ENCODE data around the gene AATF. TPM values are rescaled to one million over a fixed set of nuclear protein-coding genes. Genes with fewer than 3 reads are reported as not detected.

AATF gene
- total RNA-seq, 1 experiment from 2014 or later: 186 TPM

DNA sequence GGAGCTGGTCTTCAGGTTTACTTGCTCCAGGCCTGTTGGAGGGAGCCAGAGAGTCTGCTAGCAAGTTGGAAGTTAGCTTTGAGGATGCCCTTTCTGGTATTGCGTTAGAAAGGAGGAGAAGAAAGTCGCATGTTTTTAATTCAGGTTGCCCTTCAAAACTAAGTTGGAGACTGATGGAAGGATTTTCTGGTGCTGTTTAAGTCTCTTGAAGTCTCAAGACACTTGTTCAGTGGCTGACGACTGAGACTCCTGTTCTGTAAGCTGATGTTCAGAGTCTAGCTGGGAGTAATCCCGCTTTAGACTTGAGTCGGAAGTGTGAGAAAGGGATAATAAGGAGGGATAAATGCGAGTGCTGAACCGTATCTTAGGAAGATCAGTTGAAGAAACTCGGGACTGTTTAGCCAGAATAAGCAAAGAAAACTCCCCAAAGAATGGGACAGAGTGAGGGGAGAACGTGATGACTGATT, 740 bp downstream of the AATF start:
- no peaks in the 10 kb centered on the region for H3K9me3 Mint-ChIP-seq (ENCODE audit: low read depth, unreplicated experiment)
- H3K27me3 Mint-ChIP-seq (ENCODE audit: unreplicated experiment): peaks cover 30% of the 10 kb centered on the region
- DNase-seq: no peak
- intact Hi-C loops (cut with micrococcal nuclease; ENCODE audit: unreplicated experiment): loop anchor here (2.0 kb wide), 1 partner anchor 29 kb away; no protein-coding TSS in a partner anchor
- peaks cover 53% of the 10 kb centered on the region for H3K36me3 Mint-ChIP-seq (ENCODE audit: insufficient read depth, unreplicated experiment)
- TF ChIP-seq CTCF (IDR thresholded peaks at IDR 0.05; ENCODE audit: unreplicated experiment): no peak
- peak overlapping the region; percentile 90 for H3K4me3 Mint-ChIP-seq (ENCODE audit: low read depth, unreplicated experiment)
- peaks cover 45% of the 10 kb centered on the region for H3K4me1 Mint-ChIP-seq (ENCODE audit: low read depth, unreplicated experiment)
- BruUV-seq (replicated peaks): TSS peak; percentile 23
- CTCF ChIA-PET: interaction anchor here (0.6 to 2.1 kb wide), 11 partner anchors 9 to 346 kb away, joined by 3 to 15 read pairs (median 5); no protein-coding TSS in a partner anchor
- peak overlapping the region; percentile 85 for H3K27ac Mint-ChIP-seq (ENCODE audit: unreplicated experiment)

DNA sequence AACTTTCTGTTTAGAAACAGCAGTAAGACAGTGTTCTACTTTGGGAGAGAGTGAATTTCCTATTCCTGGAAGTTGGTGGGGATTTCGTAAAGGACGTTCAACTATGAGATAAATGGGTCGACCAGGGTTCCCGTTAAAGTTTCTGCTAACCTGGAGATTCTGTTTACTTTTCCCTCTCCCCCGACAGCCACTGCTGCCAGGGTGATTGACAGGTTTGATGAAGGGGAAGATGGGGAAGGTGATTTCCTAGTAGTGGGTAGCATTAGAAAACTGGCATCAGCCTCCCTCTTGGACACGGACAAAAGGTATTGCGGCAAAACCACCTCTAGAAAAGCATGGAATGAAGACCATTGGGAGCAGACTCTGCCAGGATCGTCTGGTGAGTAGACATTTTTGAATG, 1.3 kb downstream of the AATF start:
- Mint-ChIP-seq H3K27me3 (ENCODE audit: unreplicated experiment) (peaks cover 27% of the 10 kb centered on the region), H3K9me3 (ENCODE audit: low read depth, unreplicated experiment) (no peaks in the 10 kb centered on the region), H3K27ac (ENCODE audit: unreplicated experiment) (peak overlapping the region; percentile 85), H3K4me3 (ENCODE audit: low read depth, unreplicated experiment) (peak overlapping the region; percentile 90), H3K4me1 (ENCODE audit: low read depth, unreplicated experiment) (peaks cover 45% of the 10 kb centered on the region), H3K36me3 (ENCODE audit: insufficient read depth, unreplicated experiment) (peaks cover 59% of the 10 kb centered on the region)
- no peak for TF ChIP-seq CTCF (IDR thresholded peaks at IDR 0.05; ENCODE audit: unreplicated experiment)
- BruUV-seq (replicated peaks): no TSS peak
- intact Hi-C loops (cut with micrococcal nuclease; ENCODE audit: unreplicated experiment): no loop called here
- CTCF ChIA-PET: interaction anchor here (0.6 to 2.1 kb wide), 4 partner anchors 26 to 347 kb away, joined by 3 to 15 read pairs (median 10); no protein-coding TSS in a partner anchor
- DNase-seq: no peak

- Mint-ChIP-seq H3K27ac (ENCODE audit: unreplicated experiment) (no peak overlapping the region), H3K36me3 (ENCODE audit: insufficient read depth, unreplicated experiment) (peaks cover 68% of the 10 kb centered on the region), H3K27me3 (ENCODE audit: unreplicated experiment) (peaks cover 15% of the 10 kb centered on the region), H3K4me1 (ENCODE audit: low read depth, unreplicated experiment) (peaks cover 45% of the 10 kb centered on the region), H3K4me3 (ENCODE audit: low read depth, unreplicated experiment) (peak overlapping the region; percentile 90), H3K9me3 (ENCODE audit: low read depth, unreplicated experiment) (no peaks in the 10 kb centered on the region)
- intact Hi-C loops (cut with micrococcal nuclease; ENCODE audit: unreplicated experiment): no loop called here
- CTCF ChIA-PET: no interaction called here
- no TSS peak for BruUV-seq (replicated peaks)
- no peak for TF ChIP-seq CTCF (IDR thresholded peaks at IDR 0.05; ENCODE audit: unreplicated experiment)
- DNase-seq: no peak
Measured at GRCh38 chr17:36951084-36951789, 2.5 kb downstream of the AATF start.

GRCh38 chr17:36971508-36971907, 22.8 kb downstream of the AATF start:
- no peak for DNase-seq
- no peak overlapping the region for H3K27ac Mint-ChIP-seq (ENCODE audit: unreplicated experiment)
- H3K4me1 Mint-ChIP-seq (ENCODE audit: low read depth, unreplicated experiment): peaks cover 13% of the 10 kb centered on the region
- H3K36me3 Mint-ChIP-seq (ENCODE audit: insufficient read depth, unreplicated experiment): peaks cover 8% of the 10 kb centered on the region
- no peak for TF ChIP-seq CTCF (IDR thresholded peaks at IDR 0.05; ENCODE audit: unreplicated experiment)
- CTCF ChIA-PET: no interaction called here
- intact Hi-C loops (cut with micrococcal nuclease; ENCODE audit: unreplicated experiment): loop anchor here (10.0 kb wide), 1 partner anchor 187 kb away; no protein-coding TSS in a partner anchor
- H3K9me3 Mint-ChIP-seq (ENCODE audit: low read depth, unreplicated experiment): no peaks in the 10 kb centered on the region
- BruUV-seq (replicated peaks): no TSS peak
- no peak overlapping the region for H3K4me3 Mint-ChIP-seq (ENCODE audit: low read depth, unreplicated experiment)
- H3K27me3 Mint-ChIP-seq (ENCODE audit: unreplicated experiment): no peaks in the 10 kb centered on the region

All from Calu3 (cell line).